ENCODE measurements around the gene APMAP.

Gene APMAP

GRCh38 chr20:24986436-24987015 is 6.0 kb downstream of the APMAP start:
- DNase-seq: no peak

DNA sequence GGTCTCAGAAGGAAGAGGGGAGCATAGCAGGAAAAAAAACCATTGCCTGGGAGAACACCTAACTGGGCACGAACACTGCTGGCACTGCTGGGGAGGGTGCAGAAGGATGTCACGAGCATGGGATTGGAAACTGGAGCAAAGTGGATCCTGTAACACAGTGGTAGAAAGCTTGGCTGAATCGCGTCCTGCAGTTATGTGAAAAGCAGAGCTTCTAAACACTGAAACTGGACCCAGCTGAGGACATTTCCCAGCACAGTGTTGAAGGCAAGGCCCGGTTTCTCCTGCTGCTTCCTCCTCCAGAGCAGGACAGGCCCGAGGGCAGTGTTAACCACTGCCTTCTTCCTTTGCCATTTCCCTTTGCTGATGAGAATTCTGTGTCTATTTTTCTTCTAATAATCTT is 6.7 kb downstream of the APMAP start:
- no peak for DNase-seq

GRCh38 chr20:24984961-24985640 is 7.5 kb downstream of the APMAP start:
- no peak for DNase-seq

DNA sequence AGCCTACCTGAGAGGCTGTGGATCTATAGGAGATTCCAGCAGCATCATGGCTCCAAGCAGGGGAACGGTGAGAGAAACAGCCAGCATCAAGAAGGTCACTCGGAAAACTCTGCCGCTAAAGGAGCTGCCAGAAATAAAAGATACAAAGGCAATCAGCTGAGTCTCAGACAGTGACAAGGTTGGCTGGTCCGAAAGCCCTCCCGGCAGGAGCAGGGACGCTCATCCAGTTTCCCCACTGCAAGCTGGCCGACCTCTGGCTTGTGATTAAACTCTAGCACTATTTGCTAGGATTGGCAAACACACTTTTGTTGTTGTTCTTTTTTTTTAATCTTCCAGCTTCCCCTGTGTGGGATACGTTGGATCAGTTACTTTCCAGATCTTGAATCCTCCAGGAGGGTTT is 8.7 kb downstream of the APMAP start:
- no peak for DNase-seq

DNA sequence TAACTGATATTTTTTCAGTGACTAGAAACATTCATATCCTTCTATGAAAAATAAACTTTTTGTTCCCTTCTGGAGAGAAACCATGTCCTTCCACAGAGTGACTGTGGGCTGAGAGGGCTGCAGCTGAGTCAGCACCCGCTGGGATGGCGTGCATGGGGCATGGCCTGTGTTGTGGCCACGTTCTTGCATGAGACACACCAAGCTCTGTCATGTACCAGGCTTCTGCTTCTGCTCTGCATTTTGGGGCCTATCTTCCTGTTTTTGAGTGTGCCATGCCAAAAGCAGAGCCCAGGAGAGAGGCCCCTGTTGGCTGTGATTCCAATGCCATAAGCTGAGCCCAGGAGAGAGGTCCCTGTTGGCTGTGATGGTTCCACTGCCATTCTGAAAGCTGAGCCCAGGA is 10.8 kb downstream of the APMAP start:
- DNase-seq: no peak

- DNase-seq: no peak
Measured at GRCh38 chr20:24981282-24981681, 11.3 kb downstream of the APMAP start.

- no peak for DNase-seq
Measured at GRCh38 chr20:24980291-24981053, 12.1 kb downstream of the APMAP start.

DNA sequence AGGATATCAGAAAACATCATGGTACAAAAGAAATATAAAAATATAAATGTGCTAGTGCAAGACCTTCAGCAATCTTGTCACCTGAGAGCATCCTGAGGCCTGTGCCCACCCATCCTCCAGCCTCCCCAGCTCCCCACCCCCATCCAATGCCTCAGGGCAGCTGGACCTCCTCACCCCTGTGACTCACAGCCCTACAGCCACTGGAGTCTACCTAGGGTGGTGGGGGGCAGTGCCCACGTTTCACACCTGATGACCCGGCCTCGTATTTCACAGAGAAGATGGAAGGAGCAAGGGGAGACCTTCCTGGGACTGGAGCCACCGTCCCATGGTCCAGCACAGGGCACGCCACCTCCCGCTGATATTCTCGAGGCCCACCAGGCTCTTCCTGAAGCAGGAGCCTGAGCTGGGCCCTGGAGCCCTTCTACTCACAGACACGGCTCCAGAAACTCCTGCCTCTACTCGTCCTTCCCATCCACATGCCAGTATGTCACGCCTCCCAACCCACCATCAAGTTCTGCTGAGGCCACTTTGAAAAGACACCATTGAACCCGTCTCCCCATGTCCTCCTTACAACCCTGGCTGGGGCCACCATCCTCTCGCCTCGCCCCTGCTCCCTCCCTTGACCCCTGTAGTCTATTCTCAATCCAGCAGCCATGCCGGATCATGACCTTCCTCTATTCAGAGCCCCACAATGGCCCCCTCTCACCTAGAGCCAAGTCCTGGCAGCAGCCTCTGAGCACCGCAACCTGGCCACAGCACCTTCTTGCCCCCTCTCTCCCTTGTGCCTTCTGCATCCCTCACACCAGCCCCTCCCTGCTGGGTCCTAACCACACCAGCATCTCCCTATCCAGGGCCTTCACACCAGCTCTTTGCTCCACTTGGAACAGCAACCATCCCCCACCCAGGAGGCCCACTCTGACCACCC is 13.3 kb downstream of the APMAP start:
- no peak for DNase-seq

GRCh38 chr20:24978513-24978912 is 14.0 kb downstream of the APMAP start:
- no peak for DNase-seq

DNA sequence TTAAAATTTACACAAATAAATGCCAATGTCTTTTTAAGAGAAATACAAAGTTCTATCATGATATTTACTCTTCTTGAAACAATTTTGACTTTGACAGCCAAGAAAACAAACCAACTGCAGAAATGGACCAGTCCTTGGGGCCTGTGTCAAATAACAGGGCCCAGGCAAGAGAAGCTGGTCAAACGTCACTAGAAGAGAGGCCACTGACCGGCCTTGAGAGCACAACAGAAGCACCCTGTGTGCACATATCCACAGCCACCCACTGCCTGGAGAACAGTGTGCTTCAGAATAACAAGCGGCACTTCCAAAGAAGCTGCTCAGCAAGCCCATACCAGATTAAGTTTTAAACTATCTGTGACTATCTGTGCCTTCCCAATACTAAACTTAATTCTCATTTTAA is 14.8 kb downstream of the APMAP start:
- DNase-seq: no peak

DNA sequence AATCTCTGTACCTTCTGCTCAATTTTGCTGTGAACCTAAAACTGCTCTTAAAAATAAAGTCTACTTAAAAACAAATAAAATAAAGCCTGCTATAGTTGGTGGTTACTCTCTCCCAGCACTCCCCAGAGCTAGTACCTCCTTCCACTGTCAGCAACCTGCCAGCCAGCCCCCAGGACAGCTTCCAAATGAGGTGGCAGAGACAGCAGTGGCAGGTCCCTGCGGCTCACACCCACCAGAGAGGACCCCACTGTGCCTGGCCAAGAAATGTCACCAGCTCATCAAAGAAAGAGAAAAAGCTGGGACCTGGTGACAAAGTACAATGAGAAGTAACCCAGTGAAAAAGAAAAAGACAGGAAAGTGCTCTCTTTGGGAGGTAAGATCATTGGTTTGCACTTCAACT is 15.2 kb downstream of the APMAP start:
- DNase-seq: no peak

DNA sequence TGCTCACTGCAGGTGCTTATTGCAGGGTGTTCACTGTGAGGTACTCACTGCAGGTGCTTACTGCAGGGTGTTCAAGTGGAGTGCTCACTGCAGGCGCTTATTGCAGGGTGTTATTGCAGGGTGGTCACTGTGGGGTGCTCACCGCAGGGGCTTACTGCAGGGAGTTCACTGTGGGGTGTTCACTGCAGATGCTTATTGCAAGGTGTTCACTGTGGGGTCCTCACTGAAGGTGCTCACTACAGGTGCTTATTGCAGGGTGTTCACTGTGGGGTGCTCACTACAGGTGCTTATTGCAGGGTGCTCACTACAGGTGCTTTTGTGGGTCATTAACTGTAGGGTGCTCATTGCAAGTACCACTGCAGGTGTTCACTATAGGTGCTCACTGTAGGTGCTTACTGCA is 20.2 kb downstream of the APMAP start:
- no peak for DNase-seq

- no peak for DNase-seq
Measured at GRCh38 chr20:24971376-24972101, 21.0 kb downstream of the APMAP start.

DNA sequence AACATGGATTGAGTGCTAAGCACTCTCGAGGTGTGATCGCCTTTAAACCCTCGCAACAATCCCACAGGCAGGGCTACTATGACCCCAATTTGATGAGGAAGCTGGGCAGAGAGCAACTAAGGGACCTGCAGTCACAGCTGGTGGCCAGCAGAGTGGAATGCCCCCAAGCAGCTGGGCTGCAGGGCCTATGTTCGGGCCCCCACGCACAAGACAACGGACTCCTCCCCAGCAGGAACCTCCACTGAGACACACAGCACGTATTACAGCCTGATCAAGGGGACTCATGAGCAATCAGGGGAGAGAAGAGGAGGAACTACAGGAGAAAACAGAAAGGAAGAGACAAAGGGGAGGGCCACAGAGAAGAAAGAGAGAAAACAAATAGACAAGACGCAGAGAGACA is 21.8 kb downstream of the APMAP start:
- DNase-seq: no peak

DNA sequence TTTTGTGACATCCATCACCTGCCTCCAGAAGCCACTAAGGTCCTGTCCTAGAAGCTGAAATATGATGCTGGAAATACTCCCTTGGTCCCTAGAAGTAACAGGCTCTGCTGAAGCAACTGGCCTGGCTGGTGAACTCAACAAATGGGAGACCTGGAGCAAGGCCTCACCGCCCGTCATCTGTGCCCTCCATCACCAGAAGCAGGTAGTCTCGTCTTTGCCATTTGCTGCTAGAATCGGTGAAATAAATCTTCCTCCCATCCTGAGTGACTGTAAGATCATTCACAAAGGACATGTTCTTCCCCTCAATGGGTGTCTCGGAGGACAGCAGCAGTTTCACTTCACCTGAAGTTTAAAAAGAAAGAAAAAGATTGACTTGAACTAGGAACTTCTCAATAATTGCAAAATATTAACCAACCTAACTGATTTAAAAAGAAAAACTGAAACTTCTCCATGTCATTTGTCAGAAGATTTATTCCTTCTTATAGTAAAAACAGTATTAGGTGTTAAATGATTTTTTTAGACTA is 22.5 kb downstream of the APMAP start:
- DNase-seq: no peak

DNA sequence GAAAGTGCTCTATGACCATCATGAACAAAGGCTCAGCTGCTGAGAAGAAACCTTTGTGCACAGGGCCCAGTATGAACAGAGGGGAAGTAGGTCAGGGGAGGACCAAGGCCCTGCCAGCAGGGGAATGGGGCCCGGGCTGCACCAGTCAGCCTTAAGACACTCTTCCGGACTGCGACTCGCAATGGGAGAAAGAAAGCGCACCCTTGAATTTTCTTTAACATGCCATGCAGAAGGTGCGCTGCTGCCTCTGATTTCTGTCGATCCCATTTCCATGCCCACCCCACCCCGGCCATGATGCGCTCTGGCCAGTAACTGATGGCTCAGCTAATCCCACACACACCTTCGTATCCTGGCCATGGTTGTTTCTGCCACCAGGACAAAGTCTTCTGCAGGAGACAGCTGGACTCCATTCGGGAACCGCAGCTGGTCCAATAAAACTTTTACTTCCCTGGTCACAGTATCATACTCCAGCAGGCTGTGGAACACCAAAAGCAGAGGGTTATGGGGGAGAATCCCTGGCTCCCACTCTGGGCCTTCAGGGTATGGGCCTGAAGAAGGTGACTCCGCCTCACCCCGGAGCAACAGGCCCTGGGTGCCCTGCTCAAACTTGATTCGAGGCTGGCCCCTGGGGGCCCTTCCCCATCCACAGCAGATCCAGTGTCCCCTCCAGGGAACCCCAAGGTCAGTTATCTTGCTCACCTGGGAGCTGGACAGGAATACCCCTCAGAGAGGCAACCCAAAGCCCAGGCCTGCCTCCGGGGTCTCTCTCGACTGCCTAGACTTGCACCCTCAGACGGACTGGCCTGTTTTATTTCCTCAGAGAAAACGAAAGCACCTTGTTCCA is 23.1 kb downstream of the APMAP start:
- DNase-seq: no peak

DNA sequence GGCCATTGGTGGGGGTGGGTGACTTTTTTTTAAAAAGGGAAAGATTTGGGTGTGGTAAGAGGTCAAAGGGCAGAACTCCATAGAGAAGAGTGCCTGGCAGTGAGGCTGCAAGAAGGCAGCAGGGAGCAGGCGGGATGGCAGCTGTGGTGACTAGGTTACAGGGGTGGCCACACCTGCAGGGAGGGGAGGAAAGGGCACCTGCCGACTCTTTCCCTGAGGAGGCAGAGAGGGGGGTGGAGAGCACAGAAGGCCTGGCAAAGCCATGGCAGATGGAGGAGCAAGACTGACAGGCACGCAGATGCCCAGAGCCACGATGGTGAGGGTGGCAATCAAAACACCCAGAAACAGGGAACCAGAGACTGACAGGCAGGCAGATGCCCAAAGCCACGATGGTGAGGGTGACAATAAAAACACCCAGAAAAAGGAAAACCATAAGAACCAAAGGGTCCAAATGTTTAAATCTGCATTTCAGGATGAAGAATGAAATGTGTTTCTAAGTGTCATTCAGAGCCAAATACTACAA is 24.2 kb downstream of the APMAP start:
- DNase-seq: no peak

DNA sequence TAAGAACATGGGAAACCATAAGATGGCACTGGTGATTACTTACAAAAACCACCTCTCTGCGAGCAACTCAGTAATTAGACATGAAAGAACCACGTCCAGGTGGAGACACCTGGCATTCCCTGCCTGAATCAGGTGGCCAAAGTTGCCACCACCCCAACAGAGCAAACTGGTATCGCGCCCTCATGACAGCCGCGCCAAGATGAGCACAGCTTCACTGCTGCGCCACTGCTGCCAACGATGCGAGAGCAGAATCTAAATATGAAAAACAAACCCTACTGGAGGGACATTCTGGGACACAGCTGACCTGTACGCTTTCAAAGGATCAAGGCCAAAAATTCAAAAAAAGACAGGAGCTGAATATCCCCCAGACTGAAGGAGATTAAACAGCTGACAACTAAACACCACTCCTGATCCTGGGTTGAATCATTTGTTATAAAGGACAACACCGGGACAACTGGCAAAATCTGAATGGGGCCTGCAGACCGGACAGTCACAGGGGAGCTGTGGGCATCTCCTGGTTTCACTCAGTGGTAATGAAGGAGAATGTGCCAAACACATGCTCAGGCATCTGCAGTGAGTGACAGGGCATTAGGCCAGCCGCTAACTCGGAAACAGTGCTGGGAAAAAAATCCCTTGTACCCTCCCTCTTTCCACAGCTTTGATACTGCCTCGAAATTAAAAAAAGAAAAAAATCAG is 26.1 kb downstream of the APMAP start:
- DNase-seq: no peak

DNA sequence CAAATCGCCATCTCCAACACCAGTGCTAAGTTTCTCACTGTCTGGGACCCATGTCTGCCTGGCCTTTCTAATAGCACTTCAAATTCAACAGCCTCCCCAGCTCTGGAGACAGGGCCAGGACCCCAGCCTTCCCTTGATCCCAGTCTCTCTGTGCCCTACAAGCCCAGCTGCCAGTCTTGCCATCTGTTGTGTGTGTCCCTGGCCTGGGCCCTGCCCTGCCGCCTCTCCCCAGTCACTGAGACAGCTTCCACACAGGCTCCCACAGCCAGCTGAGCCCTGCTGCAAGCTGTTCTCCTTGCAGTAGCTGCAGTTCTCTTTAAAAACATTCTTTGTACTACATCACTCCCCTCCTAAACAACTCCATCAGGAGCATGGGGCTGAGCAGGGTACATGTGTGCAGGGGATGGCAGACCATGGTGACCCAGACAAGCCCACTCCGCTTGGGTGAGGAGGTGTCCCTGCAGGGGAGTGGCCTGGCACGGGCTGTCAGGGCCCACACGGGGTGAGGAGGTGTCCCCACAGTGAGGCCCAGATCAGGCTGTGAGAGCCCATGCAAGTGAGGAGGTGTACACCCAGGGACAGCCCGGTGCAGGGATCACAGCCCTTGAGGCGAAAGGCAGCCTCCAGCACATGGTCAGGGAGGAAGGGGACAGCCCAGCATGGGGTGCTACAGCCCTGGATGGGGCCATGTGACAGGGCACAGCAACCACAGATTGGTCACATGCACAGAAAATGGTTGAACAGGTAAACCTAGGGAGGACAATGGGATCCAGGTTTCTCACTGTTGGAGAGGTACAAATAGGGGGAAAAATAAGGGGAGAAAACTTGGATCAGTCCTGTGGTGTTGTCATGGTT is 27.3 kb downstream of the APMAP start:
- DNase-seq: no peak

GRCh38 chr20:24964506-24964840 is 28.1 kb downstream of the APMAP start:
- DNase-seq: no peak
